ENCODE measurements around the gene PCDH10. TPM values are rescaled to one million over a fixed set of nuclear protein-coding genes. Genes with fewer than 3 reads are reported as not detected.
A peak's percentile ranks its signal among the peaks of the same experiment; 100 is the strongest.

Gene PCDH10
- total and polyA plus RNA-seq, 8 donors: 0.09 to 0.26 (median 0.13) TPM

DNA sequence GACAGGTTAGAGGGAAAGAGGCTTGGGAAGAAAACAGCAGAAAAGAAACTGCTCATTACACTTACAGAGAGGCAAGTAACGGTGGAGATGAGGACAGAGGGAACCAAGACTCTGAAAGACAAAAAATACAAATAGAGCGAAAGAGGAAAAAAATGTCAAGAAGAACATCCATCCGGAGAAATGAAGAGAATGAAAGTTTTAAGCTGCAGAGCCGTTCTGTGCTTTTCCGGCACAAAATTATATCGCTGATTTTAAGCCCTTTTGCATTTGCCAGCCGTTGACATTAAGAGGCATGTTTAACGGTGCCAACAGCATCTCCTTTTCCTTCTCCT is 236 bp downstream of the PCDH10 start:
- Histone ChIP-seq H3K27me3 (peaks cover 0 to 74% (median 3%) of the 10 kb centered on the region in 4 donors), H3K4me1 (peaks cover 18 to 27% (median 19%) of the 10 kb centered on the region in 3 donors), H3K4me3 (peak overlapping the region in 3 of 4 donors; percentile 3 to 38 (median 21)), H3K9me3 (no peaks in the 10 kb centered on the region), H3K27ac (no peak overlapping the region), H3K36me3 (no peaks in the 10 kb centered on the region)
- DNase-seq (no peak), ATAC-seq (no peak), FAIRE-seq (no peak)
- intact Hi-C loops (cut with DNase I): no loop called here
- TF ChIP-seq, protein P1, sequence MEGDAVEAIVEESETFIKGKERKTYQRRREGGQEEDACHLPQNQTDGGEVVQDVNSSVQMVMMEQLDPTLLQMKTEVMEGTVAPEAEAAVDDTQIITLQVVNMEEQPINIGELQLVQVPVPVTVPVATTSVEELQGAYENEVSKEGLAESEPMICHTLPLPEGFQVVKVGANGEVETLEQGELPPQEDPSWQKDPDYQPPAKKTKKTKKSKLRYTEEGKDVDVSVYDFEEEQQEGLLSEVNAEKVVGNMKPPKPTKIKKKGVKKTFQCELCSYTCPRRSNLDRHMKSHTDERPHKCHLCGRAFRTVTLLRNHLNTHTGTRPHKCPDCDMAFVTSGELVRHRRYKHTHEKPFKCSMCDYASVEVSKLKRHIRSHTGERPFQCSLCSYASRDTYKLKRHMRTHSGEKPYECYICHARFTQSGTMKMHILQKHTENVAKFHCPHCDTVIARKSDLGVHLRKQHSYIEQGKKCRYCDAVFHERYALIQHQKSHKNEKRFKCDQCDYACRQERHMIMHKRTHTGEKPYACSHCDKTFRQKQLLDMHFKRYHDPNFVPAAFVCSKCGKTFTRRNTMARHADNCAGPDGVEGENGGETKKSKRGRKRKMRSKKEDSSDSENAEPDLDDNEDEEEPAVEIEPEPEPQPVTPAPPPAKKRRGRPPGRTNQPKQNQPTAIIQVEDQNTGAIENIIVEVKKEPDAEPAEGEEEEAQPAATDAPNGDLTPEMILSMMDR (IDR thresholded peaks at IDR 0.05): no peak
- WGBS, 2 donors: 4 to 6% methylated on average over 8 of the region's 8 CpGs

DNA sequence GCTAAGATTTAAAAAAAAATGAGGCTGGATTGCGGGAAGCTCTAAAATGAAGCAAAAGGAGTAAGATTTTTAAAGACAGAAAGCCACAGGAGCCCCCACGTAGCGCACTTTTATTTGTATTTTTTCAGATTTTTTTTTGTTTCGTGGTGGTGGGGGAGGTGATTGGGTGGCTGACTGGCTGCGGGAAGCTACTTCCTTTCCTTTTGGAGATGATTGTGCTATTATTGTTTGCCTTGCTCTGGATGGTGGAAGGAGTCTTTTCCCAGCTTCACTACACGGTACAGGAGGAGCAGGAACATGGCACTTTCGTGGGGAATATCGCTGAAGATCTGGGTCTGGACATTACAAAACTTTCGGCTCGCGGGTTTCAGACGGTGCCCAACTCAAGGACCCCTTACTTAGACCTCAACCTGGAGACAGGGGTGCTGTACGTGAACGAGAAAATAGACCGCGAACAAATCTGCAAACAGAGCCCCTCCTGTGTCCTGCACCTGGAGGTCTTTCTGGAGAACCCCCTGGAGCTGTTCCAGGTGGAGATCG is 908 bp downstream of the PCDH10 start:
- no peak for DNase-seq
- intact Hi-C loops (cut with DNase I): no loop called here
- H3K4me3 ChIP-seq: peak overlapping the region in 2 of 4 donors; percentile 21 to 38
- no peaks in the 10 kb centered on the region for H3K36me3 ChIP-seq
- TF ChIP-seq, protein P1 (IDR thresholded peaks at IDR 0.05): no peak
- H3K27me3 ChIP-seq: peaks cover 0 to 80% (median 3%) of the 10 kb centered on the region in 4 donors
- H3K4me1 ChIP-seq: peaks cover 18 to 27% (median 19%) of the 10 kb centered on the region in 3 donors
- WGBS, 2 donors: 2 to 3% methylated on average over 17 of the region's 17 CpGs
- no peaks in the 10 kb centered on the region for H3K9me3 ChIP-seq
- ATAC-seq: no peak
- no peak for FAIRE-seq
- no peak overlapping the region for H3K27ac ChIP-seq

DNA sequence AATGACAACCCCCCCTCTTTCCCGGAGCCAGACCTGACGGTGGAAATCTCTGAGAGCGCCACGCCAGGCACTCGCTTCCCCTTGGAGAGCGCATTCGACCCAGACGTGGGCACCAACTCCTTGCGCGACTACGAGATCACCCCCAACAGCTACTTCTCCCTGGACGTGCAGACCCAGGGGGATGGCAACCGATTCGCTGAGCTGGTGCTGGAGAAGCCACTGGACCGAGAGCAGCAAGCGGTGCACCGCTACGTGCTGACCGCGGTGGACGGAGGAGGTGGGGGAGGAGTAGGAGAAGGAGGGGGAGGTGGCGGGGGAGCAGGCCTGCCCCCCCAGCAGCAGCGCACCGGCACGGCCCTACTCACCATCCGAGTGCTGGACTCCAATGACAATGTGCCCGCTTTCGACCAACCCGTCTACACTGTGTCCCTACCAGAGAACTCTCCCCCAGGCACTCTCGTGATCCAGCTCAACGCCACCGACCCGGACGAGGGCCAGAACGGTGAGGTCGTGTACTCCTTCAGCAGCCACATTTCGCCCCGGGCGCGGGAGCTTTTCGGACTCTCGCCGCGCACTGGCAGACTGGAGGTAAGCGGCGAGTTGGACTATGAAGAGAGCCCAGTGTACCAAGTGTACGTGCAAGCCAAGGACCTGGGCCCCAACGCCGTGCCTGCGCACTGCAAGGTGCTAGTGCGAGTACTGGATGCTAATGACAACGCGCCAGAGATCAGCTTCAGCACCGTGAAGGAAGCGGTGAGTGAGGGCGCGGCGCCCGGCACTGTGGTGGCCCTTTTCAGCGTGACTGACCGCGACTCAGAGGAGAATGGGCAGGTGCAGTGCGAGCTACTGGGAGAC is 1.6 kb downstream of the PCDH10 start:
- Histone ChIP-seq H3K4me3 (peak overlapping the region in 2 of 4 donors; percentile 0 to 26), H3K27ac (no peak overlapping the region), H3K27me3 (peaks cover 3 to 81% (median 3%) of the 10 kb centered on the region in 4 donors), H3K4me1 (peaks cover 18 to 27% (median 19%) of the 10 kb centered on the region in 3 donors), H3K9me3 (no peaks in the 10 kb centered on the region), H3K36me3 (no peaks in the 10 kb centered on the region)
- DNase-seq: peak in 4 of 6 donors; percentile 12 to 75 (median 36)
- intact Hi-C loops (cut with DNase I): no loop called here
- TF ChIP-seq, protein P1 (IDR thresholded peaks at IDR 0.05): no peak
- no peak for ATAC-seq
- FAIRE-seq: no peak
- WGBS, 2 donors: 2% methylated on average over 62 to 63 of the region's 63 CpGs

DNA sequence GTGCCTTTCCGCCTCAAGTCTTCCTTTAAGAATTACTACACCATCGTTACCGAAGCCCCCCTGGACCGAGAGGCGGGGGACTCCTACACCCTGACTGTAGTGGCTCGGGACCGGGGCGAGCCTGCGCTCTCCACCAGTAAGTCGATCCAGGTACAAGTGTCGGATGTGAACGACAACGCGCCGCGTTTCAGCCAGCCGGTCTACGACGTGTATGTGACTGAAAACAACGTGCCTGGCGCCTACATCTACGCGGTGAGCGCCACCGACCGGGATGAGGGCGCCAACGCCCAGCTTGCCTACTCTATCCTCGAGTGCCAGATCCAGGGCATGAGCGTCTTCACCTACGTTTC is 2.2 kb downstream of the PCDH10 start:
- intact Hi-C loops (cut with DNase I): no loop called here
- Histone ChIP-seq H3K27me3 (peaks cover 3 to 75% (median 3%) of the 10 kb centered on the region in 4 donors), H3K9me3 (no peaks in the 10 kb centered on the region), H3K27ac (no peak overlapping the region), H3K4me1 (peaks cover 18 to 27% (median 19%) of the 10 kb centered on the region in 3 donors), H3K4me3 (peak overlapping the region in 2 of 4 donors; percentile 0 to 26), H3K36me3 (no peaks in the 10 kb centered on the region)
- FAIRE-seq (no peak), ATAC-seq (no peak), DNase-seq (peak in 2 of 6 donors; percentile 52 to 70)
- WGBS, 2 donors: 1% methylated on average over 31 of the region's 31 CpGs
- TF ChIP-seq, protein P1 (IDR thresholded peaks at IDR 0.05): no peak

All from pancreas (tissue), 10 donors.